ENCODE results near the gene ETS1. TPM values are rescaled to one million over a fixed set of nuclear protein-coding genes. Genes with fewer than 3 reads are reported as not detected.

The ETS1 gene
- total and polyA plus RNA-seq, 12 donors = 9.6 to 61.7 (median 43.1) TPM

GRCh38 chr11:128574576-128575011 is 12.8 kb downstream of the ETS1 start:
- intact Hi-C loops (cut with DNase I) = no loop called here
- Histone ChIP-seq H3K4me1 (replicated peaks in 1 of 2) (peaks cover 3 to 6% of the 10 kb centered on the region in 2 donors), H3K36me3 (replicated peaks in 1 of 2) (no peaks in the 10 kb centered on the region), H3K27me3 (no peaks in the 10 kb centered on the region), H3K27ac (peak overlapping the region in 1 of 5 donors; percentile 41), H3K4me3 (no peak overlapping the region), H3K9me3 (replicated peaks in 1 of 3) (no peaks in the 10 kb centered on the region)
- WGBS, 4 donors = 51 to 76% (median 59%) methylated on average over 2 of the region's 2 CpGs
- TF ChIP-seq, protein P1, sequence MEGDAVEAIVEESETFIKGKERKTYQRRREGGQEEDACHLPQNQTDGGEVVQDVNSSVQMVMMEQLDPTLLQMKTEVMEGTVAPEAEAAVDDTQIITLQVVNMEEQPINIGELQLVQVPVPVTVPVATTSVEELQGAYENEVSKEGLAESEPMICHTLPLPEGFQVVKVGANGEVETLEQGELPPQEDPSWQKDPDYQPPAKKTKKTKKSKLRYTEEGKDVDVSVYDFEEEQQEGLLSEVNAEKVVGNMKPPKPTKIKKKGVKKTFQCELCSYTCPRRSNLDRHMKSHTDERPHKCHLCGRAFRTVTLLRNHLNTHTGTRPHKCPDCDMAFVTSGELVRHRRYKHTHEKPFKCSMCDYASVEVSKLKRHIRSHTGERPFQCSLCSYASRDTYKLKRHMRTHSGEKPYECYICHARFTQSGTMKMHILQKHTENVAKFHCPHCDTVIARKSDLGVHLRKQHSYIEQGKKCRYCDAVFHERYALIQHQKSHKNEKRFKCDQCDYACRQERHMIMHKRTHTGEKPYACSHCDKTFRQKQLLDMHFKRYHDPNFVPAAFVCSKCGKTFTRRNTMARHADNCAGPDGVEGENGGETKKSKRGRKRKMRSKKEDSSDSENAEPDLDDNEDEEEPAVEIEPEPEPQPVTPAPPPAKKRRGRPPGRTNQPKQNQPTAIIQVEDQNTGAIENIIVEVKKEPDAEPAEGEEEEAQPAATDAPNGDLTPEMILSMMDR (IDR thresholded peaks at IDR 0.05) = no peak
- no peak for DNase-seq

- DNase-seq = no peak
- intact Hi-C loops (cut with DNase I) = no loop called here
- no peaks in the 10 kb centered on the region for H3K9me3 ChIP-seq (replicated peaks in 1 of 3)
- H3K36me3 ChIP-seq (replicated peaks in 1 of 2) = no peaks in the 10 kb centered on the region
- no peaks in the 10 kb centered on the region for H3K27me3 ChIP-seq
- no peak for TF ChIP-seq POLR2A (IDR thresholded peaks at IDR 0.05)
- TF ChIP-seq, protein P1 (IDR thresholded peaks at IDR 0.05) = no peak
- 76 to 87% (median 78%) methylated on average over 5 of the region's 5 CpGs for WGBS, 4 donors
- H3K4me1 ChIP-seq (replicated peaks in 1 of 2) = peaks cover 3 to 6% of the 10 kb centered on the region in 2 donors
- H3K27ac ChIP-seq = no peak overlapping the region
- no peak overlapping the region for H3K4me3 ChIP-seq
These were observed 13.7 kb downstream of the ETS1 start for GRCh38 chr11:128573638-128574037.

DNA sequence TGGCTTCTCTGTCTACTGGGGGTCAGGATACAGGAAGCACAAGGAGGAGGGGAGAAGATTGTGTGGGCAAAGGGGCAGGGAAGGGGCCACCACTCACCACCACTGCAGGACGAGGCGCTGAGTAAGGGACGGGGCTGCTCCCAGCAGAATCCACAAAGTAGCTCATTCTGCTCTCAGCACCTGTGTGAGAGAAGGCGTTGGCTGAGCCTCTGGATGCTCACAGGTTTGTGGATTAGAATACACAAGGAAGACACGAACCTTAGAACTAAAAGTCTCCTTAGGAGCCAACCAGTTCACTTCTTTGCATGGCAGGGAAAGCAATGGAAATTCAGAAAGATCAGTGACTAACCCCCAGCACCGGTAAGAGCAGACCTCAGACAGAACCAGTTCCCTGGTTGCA is 14.4 kb downstream of the ETS1 start:
- intact Hi-C loops (cut with DNase I) = no loop called here

DNA sequence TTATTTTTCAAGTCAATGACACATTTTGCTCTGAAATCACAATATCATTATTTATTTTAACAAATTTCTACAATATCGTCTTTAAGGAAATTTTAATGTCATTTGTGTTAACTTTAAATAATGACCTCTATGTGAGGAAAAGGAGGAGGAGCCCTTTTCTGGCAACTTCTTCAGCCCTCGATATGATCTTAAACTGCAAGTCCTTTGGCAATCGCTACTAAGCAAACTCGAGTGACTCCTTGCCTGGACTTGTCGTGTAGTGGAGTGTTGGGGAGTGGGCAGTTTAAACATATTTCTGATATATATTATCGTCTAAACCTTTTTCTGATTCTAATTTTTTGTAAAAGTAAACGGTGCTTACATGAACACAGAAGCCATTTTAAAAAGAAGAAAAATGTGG is 16.7 kb downstream of the ETS1 start:
- no peaks in the 10 kb centered on the region for H3K9me3 ChIP-seq (replicated peaks in 1 of 3)
- intact Hi-C loops (cut with DNase I) = no loop called here
- no peaks in the 10 kb centered on the region for H3K36me3 ChIP-seq (replicated peaks in 1 of 2)
- no peak overlapping the region for H3K27ac ChIP-seq
- 50 to 67% (median 55%) methylated on average over 7 of the region's 7 CpGs for WGBS, 4 donors
- no peak overlapping the region for H3K4me3 ChIP-seq
- no peak for TF ChIP-seq POLR2A (IDR thresholded peaks at IDR 0.05)
- TF ChIP-seq, protein P1 (IDR thresholded peaks at IDR 0.05) = no peak
- peaks cover 0 to 4% of the 10 kb centered on the region in 2 donors for H3K4me1 ChIP-seq (replicated peaks in 1 of 2)
- DNase-seq = no peak
- no peaks in the 10 kb centered on the region for H3K27me3 ChIP-seq

More for the DNA sequence above, 14.4 kb downstream of the ETS1 start:
- 71 to 76% (median 74%) methylated on average over 5 to 6 of the region's 6 CpGs for WGBS, 4 donors
- DNase-seq = no peak
- no peak overlapping the region for H3K4me3 ChIP-seq
- H3K36me3 ChIP-seq (replicated peaks in 1 of 2) = no peaks in the 10 kb centered on the region
- peaks cover 3 to 6% of the 10 kb centered on the region in 2 donors for H3K4me1 ChIP-seq (replicated peaks in 1 of 2)
- no peaks in the 10 kb centered on the region for H3K9me3 ChIP-seq (replicated peaks in 1 of 3)
- TF ChIP-seq, protein P1 (IDR thresholded peaks at IDR 0.05) = no peak
- no peak for TF ChIP-seq POLR2A (IDR thresholded peaks at IDR 0.05)
- no peak overlapping the region for H3K27ac ChIP-seq
- no peaks in the 10 kb centered on the region for H3K27me3 ChIP-seq

Measured in adrenal gland (tissue), 12 donors.